Measurements from ENCODE around the gene ASAP2. TPM values are rescaled to one million over a fixed set of nuclear protein-coding genes. Genes with fewer than 3 reads are reported as not detected.

The ASAP2 gene
- total RNA-seq, 4 donors from 2014 or later = 28.2 to 38.0 (median 31.7) TPM

DNA sequence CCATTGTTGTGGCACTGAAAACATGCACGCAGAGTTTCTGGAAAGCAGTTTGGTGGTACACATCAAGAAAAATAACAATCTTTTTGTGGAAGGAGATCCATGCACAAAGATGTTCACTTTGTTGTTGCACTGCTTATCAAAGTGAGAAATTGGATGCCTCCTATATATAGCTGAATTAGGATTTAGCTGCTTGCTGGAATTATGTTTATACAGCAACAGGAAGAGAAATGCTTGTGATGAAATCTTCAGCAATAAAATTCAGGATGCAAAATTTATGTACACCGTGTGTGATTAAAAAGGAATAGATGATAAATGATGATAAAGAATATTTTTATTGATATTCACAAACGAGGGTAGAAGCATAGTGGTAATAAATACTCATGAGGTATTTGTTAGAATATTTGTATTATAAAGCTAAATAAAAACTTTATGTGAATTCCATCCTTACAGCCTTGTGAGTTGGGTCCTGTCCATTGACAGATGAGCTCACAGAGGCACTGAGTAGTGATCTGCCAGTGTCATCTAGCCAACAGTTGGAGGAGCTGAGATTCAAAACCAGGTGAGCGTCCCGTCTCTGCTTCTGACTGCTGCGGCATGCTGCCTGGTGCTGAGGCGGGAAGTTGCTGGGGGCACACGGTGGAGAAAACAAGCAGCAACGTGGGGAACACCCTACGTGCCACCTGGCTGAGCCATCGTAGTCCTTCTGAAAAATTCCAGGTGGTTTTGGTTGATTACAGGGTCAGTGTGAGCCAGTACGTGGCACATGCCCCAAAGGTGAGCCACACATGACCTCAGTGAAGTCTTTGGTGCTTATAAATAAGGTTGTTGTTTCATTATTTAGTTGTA lies 80.2 kb downstream of the ASAP2 start:
- WGBS, 2 donors = 88 to 90% methylated on average over 12 of the region's 12 CpGs
- Histone ChIP-seq H3K9me3 (no peaks in the 10 kb centered on the region), H3K4me3 (no peak overlapping the region), H3K27ac (no peak overlapping the region), H3K36me3 (peaks cover 0 to under 1% (median 0%) of the 10 kb centered on the region in 3 donors), H3K4me1 (peaks cover 0 to 21% (median 0%) of the 10 kb centered on the region in 4 donors), H3K27me3 (no peaks in the 10 kb centered on the region)
- TF ChIP-seq EP300 (IDR thresholded peaks at IDR 0.05) (no peak), POLR2A (IDR thresholded peaks at IDR 0.05) (no peak)
- TF ChIP-seq, protein P1, sequence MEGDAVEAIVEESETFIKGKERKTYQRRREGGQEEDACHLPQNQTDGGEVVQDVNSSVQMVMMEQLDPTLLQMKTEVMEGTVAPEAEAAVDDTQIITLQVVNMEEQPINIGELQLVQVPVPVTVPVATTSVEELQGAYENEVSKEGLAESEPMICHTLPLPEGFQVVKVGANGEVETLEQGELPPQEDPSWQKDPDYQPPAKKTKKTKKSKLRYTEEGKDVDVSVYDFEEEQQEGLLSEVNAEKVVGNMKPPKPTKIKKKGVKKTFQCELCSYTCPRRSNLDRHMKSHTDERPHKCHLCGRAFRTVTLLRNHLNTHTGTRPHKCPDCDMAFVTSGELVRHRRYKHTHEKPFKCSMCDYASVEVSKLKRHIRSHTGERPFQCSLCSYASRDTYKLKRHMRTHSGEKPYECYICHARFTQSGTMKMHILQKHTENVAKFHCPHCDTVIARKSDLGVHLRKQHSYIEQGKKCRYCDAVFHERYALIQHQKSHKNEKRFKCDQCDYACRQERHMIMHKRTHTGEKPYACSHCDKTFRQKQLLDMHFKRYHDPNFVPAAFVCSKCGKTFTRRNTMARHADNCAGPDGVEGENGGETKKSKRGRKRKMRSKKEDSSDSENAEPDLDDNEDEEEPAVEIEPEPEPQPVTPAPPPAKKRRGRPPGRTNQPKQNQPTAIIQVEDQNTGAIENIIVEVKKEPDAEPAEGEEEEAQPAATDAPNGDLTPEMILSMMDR (IDR thresholded peaks at IDR 0.05) = no peak
- DNase-seq (ENCODE audit: low spot score in 2 of 2) = no peak

DNA sequence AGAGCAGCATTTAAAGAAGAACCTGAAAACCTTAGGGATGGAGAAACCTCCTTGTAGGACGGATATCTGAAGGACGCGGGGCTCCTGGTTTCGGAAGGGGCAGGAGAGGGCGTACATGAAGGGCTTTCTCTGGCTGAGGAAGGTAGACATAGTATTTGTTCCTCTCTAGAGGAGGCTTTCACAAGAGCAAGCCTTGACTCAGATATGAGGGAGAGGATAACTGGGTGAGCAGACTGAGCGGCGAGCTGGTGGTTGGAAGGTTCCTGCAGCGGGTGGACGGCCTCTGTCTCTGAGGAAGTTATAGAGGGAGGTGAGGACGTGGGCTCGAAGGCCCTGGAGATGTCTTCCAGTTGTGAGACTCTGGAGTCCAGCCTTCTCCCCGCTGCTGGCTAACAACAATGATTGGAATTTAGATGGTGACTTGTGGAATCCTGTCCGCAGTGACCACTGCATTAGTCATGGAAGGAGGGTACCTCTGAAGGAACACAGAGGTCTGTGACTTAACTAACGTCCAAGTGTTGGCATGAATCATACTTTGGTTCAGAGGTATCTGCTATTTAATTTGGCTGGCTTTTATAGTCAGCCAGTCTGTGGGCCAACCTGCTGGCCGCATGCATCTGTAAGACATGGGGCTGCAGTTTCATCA lies 80.9 kb downstream of the ASAP2 start:
- 89 to 92% methylated on average over 15 of the region's 15 CpGs for WGBS, 2 donors
- TF ChIP-seq POLR2A (IDR thresholded peaks at IDR 0.05) = no peak
- no peak for TF ChIP-seq EP300 (IDR thresholded peaks at IDR 0.05)
- TF ChIP-seq, protein P1 (IDR thresholded peaks at IDR 0.05) = no peak
- no peak overlapping the region for H3K4me3 ChIP-seq
- no peaks in the 10 kb centered on the region for H3K36me3 ChIP-seq
- H3K4me1 ChIP-seq = peaks cover 0 to 21% (median under 1%) of the 10 kb centered on the region in 4 donors
- DNase-seq (ENCODE audit: low spot score in 2 of 2) = no peak
- no peaks in the 10 kb centered on the region for H3K9me3 ChIP-seq
- H3K27ac ChIP-seq = no peak overlapping the region
- H3K27me3 ChIP-seq = no peaks in the 10 kb centered on the region

DNA sequence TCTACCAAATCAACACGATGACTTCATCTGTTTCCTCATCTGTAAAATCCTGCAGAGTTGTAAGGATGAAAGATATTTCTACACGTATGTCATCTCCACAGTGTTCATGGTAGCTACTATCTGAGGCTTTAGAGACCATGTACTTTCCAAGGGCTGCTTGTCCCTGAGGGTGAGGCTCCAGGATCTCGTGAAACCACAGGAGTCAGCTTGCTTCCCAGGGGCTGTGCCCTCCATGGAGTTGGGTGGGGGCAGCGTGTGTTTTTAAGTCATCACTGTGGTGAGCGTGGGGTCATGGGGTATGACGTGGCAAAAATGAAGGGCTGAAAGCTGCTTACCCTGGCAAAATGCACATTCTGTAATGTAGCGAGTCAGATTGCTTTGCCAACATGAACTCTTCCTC lies 81.6 kb downstream of the ASAP2 start:
- Histone ChIP-seq H3K27me3 (no peaks in the 10 kb centered on the region), H3K27ac (no peak overlapping the region), H3K4me3 (no peak overlapping the region), H3K9me3 (no peaks in the 10 kb centered on the region), H3K36me3 (no peaks in the 10 kb centered on the region), H3K4me1 (peaks cover 0 to 26% (median 4%) of the 10 kb centered on the region in 4 donors)
- DNase-seq (ENCODE audit: low spot score in 2 of 2) = no peak
- TF ChIP-seq, protein P1 (IDR thresholded peaks at IDR 0.05) = no peak
- TF ChIP-seq EP300 (IDR thresholded peaks at IDR 0.05) = no peak
- no peak for TF ChIP-seq POLR2A (IDR thresholded peaks at IDR 0.05)
- 76 to 77% methylated on average over 7 of the region's 7 CpGs for WGBS, 2 donors

DNA sequence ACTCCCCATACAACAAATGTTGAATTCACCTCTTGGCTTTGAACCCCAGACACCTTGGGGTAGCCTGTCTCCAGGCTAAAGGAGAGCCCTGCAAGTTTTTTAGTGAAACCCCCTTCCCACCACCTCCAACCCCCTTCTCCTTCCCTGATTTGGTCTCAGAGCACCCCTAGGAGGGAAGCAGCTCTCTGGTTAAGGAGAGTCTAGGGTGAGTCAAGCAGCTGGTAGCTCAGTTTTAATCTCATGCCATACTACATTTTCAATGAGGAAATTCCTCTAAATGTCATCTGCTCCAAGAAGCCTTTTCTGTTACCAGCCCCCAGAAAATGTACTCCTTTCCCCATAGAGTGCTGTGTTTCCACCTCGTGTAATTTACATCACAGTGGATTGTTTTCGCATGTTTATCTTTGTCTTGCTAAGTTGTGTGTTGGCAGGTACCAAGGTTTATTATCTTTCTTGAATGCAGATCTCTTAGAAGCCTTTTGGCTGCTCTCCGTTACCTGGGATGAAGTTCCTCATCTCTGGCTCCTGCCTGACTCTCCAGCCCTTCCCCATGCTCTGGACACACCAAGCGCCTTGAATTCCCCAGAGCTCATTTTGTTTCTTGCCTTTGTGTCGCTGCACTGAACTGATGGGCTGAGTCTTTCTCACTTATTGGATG lies 82.2 kb downstream of the ASAP2 start:
- TF ChIP-seq, protein P1 (IDR thresholded peaks at IDR 0.05) = no peak
- TF ChIP-seq EP300 (IDR thresholded peaks at IDR 0.05) (no peak), POLR2A (IDR thresholded peaks at IDR 0.05) (no peak)
- no peaks in the 10 kb centered on the region for H3K9me3 ChIP-seq
- peaks cover 0 to 32% (median 5%) of the 10 kb centered on the region in 4 donors for H3K4me1 ChIP-seq
- no peak for DNase-seq (ENCODE audit: low spot score in 2 of 2)
- no peaks in the 10 kb centered on the region for H3K27me3 ChIP-seq
- no peak overlapping the region for H3K4me3 ChIP-seq
- no peak overlapping the region for H3K27ac ChIP-seq
- no peaks in the 10 kb centered on the region for H3K36me3 ChIP-seq
- 82 to 87% methylated on average over 5 of the region's 5 CpGs for WGBS, 2 donors

All from tibial nerve (tissue), 4 donors.